Skin of body (tissue), 2 donors: Measurements from ENCODE around the gene FCER1G. TPM values are rescaled to one million over a fixed set of nuclear protein-coding genes. Genes with fewer than 3 reads are reported as not detected.

Experiments
- DNase-seq: peaks from one replicate; lab custom pipeline; 2025; lab: John Stamatoyannopoulos, UW
- total RNA-seq: library from RNA; depleted of rRNA; stranded (reverse); fragments of >200 nt; gene quantifications from one replicate; pipeline ENCODE4 v1.2.3, GENCODE V29; 2014

FCER1G gene
- 12.4 TPM for total RNA-seq

GRCh38 chr1:161215076-161215475 lies at the start of gene FCER1G:
Gene FCER1G, plus strand, starts transcription at chr1:161215295. Its CDS starts 27 bp downstream, at chr1:161215322.
- DNase-seq, result no peak

- DNase-seq, result peak; percentile 98
Measured at GRCh38 chr1:161165742-161166668, 49.1 kb upstream of the FCER1G start, which contains the start of gene PPOX. Gene PPOX, plus strand, starts transcription at chr1:161166426. Its CDS starts 422 bp downstream, at chr1:161166848.

- DNase-seq, result no peak
Measured at GRCh38 chr1:161166669-161167548, 48.2 kb upstream of the FCER1G start.

- DNase-seq, result no peak
Measured at GRCh38 chr1:161168906-161169305, 46.2 kb upstream of the FCER1G start.

DNA sequence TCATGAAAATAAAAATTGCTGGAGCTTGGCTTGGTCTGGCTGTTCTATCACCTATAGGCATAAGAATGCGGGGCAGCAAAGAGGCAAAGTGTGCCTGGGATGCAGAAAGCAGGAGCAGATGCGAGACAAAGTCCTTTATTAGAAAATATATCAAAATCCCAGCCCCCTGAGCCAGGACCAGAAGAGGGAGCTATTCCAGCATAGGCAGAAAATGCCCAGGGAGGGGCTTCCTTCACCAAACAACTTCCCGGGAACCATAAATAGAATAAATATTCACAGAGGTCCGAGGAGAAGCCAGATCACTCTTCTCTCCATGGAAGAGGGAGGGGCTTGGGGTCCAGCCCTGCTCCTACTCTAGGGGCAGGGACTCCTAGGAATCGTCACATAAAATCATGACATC lies 43.9 kb upstream of the FCER1G start:
- DNase-seq, result no peak

- no peak for DNase-seq
Measured at GRCh38 chr1:161171696-161172095, 43.4 kb upstream of the FCER1G start.

- DNase-seq, result no peak
Measured at GRCh38 chr1:161172349-161172748, 42.7 kb upstream of the FCER1G start.

DNA sequence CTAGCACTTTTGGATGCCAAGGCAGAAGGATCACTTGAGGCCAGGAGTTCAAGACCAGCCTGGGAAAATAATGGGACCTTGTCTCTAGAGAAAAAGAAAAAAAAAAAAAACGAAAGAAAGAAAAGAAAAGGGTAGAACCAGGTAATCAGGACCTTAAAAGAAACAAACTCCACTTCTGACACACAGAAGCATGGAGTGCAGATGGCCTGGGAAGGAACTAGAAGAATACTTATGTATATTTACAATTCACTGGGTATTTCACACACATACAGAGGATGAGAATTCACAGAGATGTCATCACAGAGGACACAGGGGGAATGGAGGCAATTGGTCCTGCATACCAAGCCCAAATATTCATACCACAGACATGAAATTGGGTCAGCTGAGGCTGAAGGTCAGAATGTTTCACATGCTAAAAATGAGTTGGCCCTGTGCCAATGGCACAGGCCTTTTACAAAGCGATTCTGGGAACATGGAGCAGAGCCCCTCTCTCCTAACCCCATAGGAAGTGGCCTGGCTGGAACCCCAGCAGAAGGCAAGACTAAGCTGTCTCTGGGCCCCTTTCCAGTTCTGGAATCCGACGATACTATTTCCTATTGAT lies 42.2 kb upstream of the FCER1G start:
- peak; percentile 48 for DNase-seq

GRCh38 chr1:161173711-161174110 lies 41.4 kb upstream of the FCER1G start:
- DNase-seq, result no peak

GRCh38 chr1:161174911-161175310 lies 40.2 kb upstream of the FCER1G start:
- DNase-seq, result no peak

- DNase-seq, result no peak
Measured at GRCh38 chr1:161175771-161176453, 39.2 kb upstream of the FCER1G start.

- no peak for DNase-seq
Measured at GRCh38 chr1:161176468-161177111, 38.5 kb upstream of the FCER1G start.

GRCh38 chr1:161177112-161177935 lies 37.8 kb upstream of the FCER1G start, which contains the start of gene B4GALT3:
Gene B4GALT3, minus strand, starts transcription at chr1:161177507. Its CDS starts 1,447 bp downstream, at chr1:161176060.
- DNase-seq, result peak; percentile 76

DNA sequence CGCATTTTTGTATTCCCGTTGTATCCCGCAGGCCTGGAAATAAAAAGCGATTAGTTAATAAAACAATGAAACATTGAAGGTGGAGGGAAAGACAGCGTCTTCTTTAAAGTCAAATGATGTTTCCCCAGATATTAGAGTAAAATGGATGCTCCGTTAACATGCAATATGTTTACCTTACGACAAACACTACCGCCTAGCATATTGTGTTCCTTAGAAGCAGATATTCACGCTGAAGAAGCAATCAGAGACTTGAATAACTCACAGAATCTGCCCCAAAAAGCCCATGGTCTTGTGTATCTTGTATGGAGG lies 37.2 kb upstream of the FCER1G start:
- no peak for DNase-seq

- no peak for DNase-seq
Measured at GRCh38 chr1:161179698-161180097, 35.4 kb upstream of the FCER1G start.

DNA sequence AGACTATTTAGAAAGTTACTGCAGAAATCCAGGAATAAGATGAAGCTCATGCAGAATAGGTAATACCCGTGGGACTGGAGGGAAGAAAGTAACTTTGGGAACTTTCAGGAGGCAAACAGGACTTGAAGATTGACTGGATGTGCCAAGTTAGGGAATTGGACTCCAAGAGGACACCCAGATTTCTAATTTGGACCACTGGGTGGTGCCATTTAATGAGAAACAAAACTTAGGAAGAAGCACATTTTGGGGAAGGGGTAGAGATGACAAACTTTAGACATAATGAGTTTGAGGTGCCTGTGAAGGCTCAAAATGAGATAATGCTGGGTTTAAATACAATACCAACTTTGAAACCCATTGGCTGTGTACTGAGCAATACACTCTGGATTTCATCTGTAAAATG lies 34.5 kb upstream of the FCER1G start:
- DNase-seq, result no peak

DNA sequence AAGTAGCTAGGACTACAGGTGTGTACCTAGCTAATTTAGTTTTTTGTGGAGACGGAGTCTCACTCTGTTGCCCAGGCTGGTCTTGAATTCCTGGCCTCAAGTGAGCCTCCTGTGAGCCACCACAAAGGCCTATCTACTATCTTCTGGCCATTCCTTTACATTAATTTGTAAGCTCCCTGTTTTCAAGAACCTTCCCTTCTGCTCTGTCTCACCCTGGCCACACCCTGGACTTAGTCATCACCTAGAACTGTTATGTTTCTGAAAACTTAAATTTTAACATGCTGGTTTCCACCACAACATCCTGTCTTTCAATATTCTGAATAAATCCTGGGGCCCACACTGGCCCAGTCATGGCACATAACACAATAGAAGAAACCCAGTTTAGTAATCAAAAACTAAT lies 32.9 kb upstream of the FCER1G start:
- DNase-seq, result no peak

GRCh38 chr1:161185282-161185682 lies 29.8 kb upstream of the FCER1G start:
- peak; percentile 93 for DNase-seq

- no peak for DNase-seq
Measured at GRCh38 chr1:161185732-161186311, 29.3 kb upstream of the FCER1G start.
